Skeletal muscle tissue (tissue), 4 donors: ENCODE data around the gene CBX5. TPM values are rescaled to one million over a fixed set of nuclear protein-coding genes. Genes with fewer than 3 reads are reported as not detected.
"Not testable (repeated sequence)": the region's sequence is repeated elsewhere in the genome, so short reads cannot be mapped to it uniquely, and the experiment has no call there.

Source experiments
- H3K27ac ChIP-seq: one replicate; pipeline ENCODE4 v1.7.0; 2013; ENCODE audit warnings: mild to moderate bottlenecking, low read depth, low read length, inconsistent platforms
- H3K27me3 ChIP-seq, 3 donors: one replicate each; pipeline ENCODE4 v1.7.0; 2013; ENCODE audit warnings: low read length in 3 of 3; ENCODE audit not compliant: control insufficient read depth in 3 of 3, insufficient read depth in 3 of 3
- H3K36me3 ChIP-seq, 3 donors: one replicate each; pipeline ENCODE4 v1.7.0; 2013; ENCODE audit warnings: low read length in 3 of 3; ENCODE audit not compliant: control insufficient read depth in 3 of 3, insufficient read depth in 3 of 3
- H3K4me1 ChIP-seq, 3 donors: one replicate each; pipeline ENCODE4 v1.7.0; 2013; ENCODE audit warnings: low read length in 3 of 3, mild to moderate bottlenecking in 3 of 3; ENCODE audit not compliant: control insufficient read depth in 3 of 3, insufficient read depth in 3 of 3
- H3K4me3 ChIP-seq, 3 donors: one replicate each; pipeline ENCODE4 v1.7.0; 2013; ENCODE audit warnings: low read length in 3 of 3
- H3K9ac ChIP-seq, 3 donors: one replicate each; pipeline ENCODE4 v1.7.0; 2013; ENCODE audit warnings: low read length in 3 of 3, mild to moderate bottlenecking in 3 of 3, moderate library complexity in 2 of 3, low read depth in 1 of 3
- H3K9me3 ChIP-seq, 3 donors: one replicate each; pipeline ENCODE4 v1.7.0; 2013; ENCODE audit warnings: low read length in 3 of 3; ENCODE audit not compliant: control insufficient read depth in 3 of 3
- total RNA-seq: library from RNA; depleted of rRNA; stranded (reverse); fragments of >200 nt; gene quantifications from one replicate; pipeline ENCODE4 v1.2.3, GENCODE V29; 2014
- donor health status: Osteomylitis.

The CBX5 gene
- total RNA-seq, 1 donor from 2014 or later = 49.6 TPM

DNA sequence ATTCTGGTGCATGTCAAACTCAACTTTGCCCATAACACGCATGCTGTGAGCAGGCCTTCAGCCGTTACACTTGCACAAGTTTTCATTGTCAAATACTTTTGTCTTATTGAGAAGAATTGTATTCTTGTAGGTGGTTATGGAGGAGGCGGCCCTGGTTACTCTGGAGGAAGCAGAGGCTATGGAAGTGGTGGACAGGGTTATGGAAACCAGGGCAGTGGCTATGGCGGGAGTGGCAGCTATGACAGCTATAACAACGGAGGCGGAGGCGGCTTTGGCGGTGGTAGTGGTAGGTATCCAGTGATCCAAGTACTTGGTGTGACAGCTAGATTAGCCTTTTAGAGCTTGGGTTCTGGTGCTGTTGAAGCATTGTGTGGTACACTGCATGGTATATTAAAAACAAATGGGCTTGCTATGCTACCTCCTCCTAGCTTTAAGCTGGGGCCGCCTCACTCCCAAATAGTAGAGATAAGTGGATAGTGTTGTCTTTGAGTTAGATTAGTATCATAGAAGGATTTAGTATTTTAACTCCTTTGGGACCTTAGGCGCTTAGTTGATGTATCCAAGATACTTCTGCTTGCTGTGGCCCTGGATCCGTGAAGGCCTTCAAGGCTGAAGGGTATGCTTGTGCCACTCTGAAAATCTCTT lies 3.1 kb upstream of the CBX5 start:
- Histone ChIP-seq H3K9me3 (no peaks in the 10 kb centered on the region), H3K4me3 (peak overlapping the region; percentile 16 to 89 (median 32)), H3K4me1 (peaks cover 70 to 76% (median 72%) of the 10 kb centered on the region in 3 donors), H3K27me3 (no peaks in the 10 kb centered on the region), H3K36me3 (peaks cover 36 to 60% (median 49%) of the 10 kb centered on the region in 3 donors), H3K9ac (peak overlapping the region; percentile 27 to 96 (median 43)), H3K27ac (no peak overlapping the region)

DNA sequence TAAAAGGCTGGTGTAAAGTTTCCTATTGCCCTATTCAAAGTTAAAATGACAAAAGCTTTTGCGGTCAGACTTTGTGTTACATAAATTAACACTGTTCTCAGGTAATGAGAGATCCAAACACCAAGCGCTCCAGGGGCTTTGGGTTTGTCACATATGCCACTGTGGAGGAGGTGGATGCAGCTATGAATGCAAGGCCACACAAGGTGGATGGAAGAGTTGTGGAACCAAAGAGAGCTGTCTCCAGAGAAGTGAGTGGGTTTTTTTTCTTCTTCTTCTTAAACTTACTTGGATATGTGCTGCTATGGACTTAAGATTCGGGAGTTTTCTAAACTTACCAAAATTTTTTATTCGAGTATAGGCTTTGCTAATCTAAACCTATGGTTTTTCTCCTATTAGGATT lies 1.8 kb upstream of the CBX5 start:
- Histone ChIP-seq H3K36me3 (peaks cover 27 to 48% (median 41%) of the 10 kb centered on the region in 3 donors), H3K9ac (peak overlapping the region; percentile 86 to 99 (median 96)), H3K4me3 (peak overlapping the region; percentile 89 to 97 (median 97)), H3K27ac (peak overlapping the region; percentile 97), H3K4me1 (peaks cover 61 to 69% (median 65%) of the 10 kb centered on the region in 3 donors)
- H3K27me3 ChIP-seq, H3K9me3 ChIP-seq: not testable (repeated sequence)

DNA sequence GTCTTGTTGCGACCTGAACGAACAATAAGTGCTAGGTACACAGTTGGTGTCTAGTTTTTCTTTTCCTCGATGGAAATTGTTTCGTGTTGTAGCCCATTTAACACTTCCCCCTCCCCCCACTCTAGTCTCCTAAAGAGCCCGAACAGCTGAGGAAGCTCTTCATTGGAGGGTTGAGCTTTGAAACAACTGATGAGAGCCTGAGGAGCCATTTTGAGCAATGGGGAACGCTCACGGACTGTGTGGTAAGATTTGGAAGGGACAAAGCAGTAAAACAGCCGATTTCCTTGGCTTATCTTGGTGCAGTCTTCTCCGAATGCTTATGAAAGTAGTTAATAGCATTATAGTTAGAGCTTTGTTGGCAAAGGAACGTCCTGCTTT lies 1.3 kb upstream of the CBX5 start:
- Histone ChIP-seq H3K9ac (peak overlapping the region; percentile 86 to 99 (median 96)), H3K27ac (peak overlapping the region; percentile 97), H3K4me3 (peak overlapping the region; percentile 89 to 97 (median 97)), H3K36me3 (peaks cover 27 to 44% (median 38%) of the 10 kb centered on the region in 3 donors), H3K4me1 (peaks cover 59 to 65% (median 60%) of the 10 kb centered on the region in 3 donors)
- not testable (repeated sequence) for H3K27me3 ChIP-seq, H3K9me3 ChIP-seq

DNA sequence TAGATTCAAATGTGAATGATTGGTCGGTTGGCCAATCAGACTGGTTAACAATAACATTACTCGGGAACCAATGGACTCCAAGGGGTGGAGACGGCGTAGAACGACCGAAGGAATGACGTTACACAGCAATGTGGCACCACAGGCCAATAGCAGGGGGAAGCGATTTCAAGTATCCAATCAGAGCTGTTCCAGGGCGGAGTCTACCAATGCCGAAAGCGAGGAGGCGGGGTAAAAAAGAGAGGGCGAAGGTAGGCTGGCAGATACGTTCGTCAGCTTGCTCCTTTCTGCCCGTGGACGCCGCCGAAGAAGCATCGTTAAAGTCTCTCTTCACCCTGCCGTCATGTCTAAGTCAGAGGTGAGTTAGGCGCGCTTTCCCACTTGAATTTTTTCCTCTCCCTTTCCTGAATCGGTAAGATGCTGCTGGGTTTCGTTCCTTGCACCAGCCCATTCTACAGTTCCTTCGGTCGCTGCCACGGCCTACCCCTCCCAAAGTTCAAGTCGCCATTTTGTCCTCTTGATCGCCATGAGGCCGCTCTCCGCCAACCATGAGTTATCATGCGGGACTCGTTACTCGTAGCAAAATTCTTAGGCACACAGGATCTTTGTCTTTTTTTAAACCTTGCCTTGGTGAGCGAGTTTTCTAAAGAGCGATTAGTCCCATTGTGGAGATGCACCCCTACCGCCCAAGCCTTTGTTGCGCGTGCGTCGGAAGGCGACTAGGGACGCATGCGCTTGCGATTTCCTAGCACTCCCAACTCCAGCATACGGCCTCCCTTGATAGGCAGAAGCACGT lies 742 bp upstream of the CBX5 start, which contains the start of gene HNRNPA1:
Gene HNRNPA1, plus strand, starts transcription at position 259 of the 793 bp plus-strand sequence. Its CDS starts 82 bp downstream, at position 341.
- H3K36me3 ChIP-seq = peaks cover 27 to 38% (median 33%) of the 10 kb centered on the region in 3 donors
- peaks cover 54 to 60% (median 55%) of the 10 kb centered on the region in 3 donors for H3K4me1 ChIP-seq
- H3K4me3 ChIP-seq = peak within 1 kb of the TSS; percentile 89 to 97 (median 97)
- H3K27me3 ChIP-seq = no peaks in the 10 kb centered on the region
- H3K27ac ChIP-seq = peak within 1 kb of the TSS; percentile 97
- H3K9me3 ChIP-seq = no peaks in the 10 kb centered on the region
- peak within 1 kb of the TSS; percentile 89 to 99 (median 96) for H3K9ac ChIP-seq

DNA sequence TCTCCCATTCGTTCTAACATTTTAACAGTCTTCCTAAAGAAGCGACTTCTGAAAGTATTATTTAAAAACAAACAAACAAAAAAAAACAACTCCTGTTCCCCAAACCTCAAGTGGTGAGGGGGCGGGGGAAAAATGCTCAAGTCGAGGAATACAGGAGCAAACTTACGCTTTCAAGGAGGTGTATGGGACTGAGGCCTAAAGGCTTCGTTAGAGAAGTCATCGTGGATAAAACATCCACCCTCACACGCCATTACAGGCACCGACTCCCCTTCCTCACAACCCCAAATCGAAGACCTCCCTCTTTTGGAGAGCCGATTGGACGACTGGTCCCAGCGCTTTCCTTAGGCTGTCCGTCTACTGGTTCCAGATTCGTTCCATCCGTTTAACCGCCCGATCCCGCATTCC lies 693 bp downstream of the CBX5 start:
- H3K9ac ChIP-seq = peak overlapping the region; percentile 89 to 93 (median 91)
- H3K27me3 ChIP-seq = no peaks in the 10 kb centered on the region
- peaks cover 23 to 30% (median 24%) of the 10 kb centered on the region in 3 donors for H3K36me3 ChIP-seq
- H3K4me3 ChIP-seq = peak overlapping the region; percentile 86 to 96 (median 89)
- H3K27ac ChIP-seq = peak overlapping the region; percentile 97
- no peaks in the 10 kb centered on the region for H3K9me3 ChIP-seq
- H3K4me1 ChIP-seq = peaks cover 44 to 50% (median 46%) of the 10 kb centered on the region in 3 donors

DNA sequence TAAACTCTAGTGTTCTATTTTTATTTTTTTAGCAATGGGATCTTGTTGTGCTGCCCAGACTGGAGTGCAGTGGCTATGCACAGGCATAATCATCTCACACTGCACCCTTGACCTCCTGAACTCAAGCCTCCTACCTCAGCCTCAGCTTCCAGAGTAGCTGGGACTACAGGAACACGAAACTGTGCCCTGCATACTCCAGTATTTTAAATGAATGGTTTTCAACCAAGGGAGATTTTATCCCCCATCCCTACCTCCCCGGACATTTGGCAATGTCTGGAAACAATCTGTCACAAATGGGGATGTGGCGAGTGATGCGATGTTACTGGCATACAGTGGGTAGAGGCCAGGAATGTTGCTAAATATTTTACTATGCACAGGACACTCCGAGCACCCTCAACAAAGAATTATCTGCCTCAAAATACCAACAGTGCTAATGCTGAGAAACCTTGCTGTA lies 2.1 kb downstream of the CBX5 start:
- H3K27ac ChIP-seq = peak overlapping the region; percentile 97
- H3K4me3 ChIP-seq = peak overlapping the region in 1 of 3 donors; percentile 34

DNA sequence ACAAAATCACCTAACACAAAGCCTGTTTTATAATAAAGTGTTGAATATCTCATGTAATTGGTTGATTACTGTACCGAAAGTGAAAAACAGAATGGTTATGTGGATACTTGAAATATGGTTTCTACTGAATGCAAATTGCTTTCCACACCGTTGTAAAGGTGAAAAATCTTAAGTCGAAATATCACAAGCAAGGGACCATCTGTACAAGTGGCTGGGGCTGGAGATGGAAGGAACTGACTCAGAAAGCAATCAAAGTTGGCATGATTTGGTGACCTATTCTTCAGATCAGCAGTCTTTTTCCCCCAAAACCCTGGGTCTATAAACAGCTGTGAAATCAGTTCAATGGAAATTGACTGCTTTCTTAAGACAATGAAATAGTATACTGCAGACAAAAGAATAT lies 3.6 kb downstream of the CBX5 start:
- Histone ChIP-seq H3K9me3 (no peaks in the 10 kb centered on the region), H3K36me3 (peaks cover 0 to 2% (median 0%) of the 10 kb centered on the region in 3 donors), H3K27me3 (no peaks in the 10 kb centered on the region), H3K4me3 (no peak overlapping the region), H3K9ac (no peak overlapping the region), H3K27ac (no peak overlapping the region), H3K4me1 (peaks cover 23 to 36% (median 30%) of the 10 kb centered on the region in 3 donors)

More for the DNA sequence above, 2.1 kb downstream of the CBX5 start:
- Histone ChIP-seq H3K36me3 (peaks cover 10 to 17% (median 10%) of the 10 kb centered on the region in 3 donors), H3K4me1 (peaks cover 36 to 49% (median 44%) of the 10 kb centered on the region in 3 donors), H3K9me3 (no peaks in the 10 kb centered on the region), H3K9ac (peak overlapping the region; percentile 13 to 93 (median 36)), H3K27me3 (no peaks in the 10 kb centered on the region)

DNA sequence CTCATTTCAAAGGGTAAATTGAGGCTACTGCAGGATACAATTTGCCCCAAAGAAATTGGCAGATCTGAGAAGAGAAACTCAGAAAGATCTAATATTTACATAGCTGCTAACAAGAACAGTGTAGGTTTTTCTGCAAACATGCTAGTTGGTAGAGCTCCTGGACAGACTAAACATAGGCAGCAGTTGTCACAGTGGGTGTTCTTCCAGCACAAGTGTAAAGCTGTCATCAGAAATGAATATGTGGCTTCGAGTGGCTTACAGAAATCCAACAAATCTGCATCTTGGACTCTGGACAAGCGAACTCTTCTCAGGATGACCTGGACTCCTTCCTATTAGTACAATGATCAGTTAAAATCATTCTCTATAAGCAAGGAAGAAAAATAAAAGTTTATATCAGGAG lies 5.9 kb downstream of the CBX5 start:
- H3K27ac ChIP-seq = peak overlapping the region; percentile 23

DNA sequence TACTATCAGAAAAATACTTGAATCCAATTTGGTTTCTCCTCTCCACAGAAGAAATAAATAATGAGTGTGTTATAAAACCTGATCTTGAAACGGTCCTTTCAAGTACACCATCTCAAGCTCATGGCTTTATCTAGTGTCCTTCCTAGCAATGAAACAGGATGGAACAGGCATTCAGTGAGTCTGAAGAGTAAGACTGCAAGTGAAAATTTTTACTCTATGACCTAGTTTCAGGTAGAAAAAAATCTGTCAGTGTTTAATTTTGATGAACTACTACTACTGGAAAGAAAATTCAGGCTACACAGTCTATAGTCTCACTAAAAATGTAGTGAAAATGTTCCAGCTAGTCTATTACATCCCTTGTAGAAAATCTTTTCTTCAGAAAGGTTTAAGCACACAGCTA lies 7.7 kb downstream of the CBX5 start:
- no peak overlapping the region for H3K4me3 ChIP-seq
- no peaks in the 10 kb centered on the region for H3K27me3 ChIP-seq
- H3K9ac ChIP-seq = no peak overlapping the region
- no peaks in the 10 kb centered on the region for H3K9me3 ChIP-seq
- no peaks in the 10 kb centered on the region for H3K36me3 ChIP-seq
- H3K27ac ChIP-seq = no peak overlapping the region
- H3K4me1 ChIP-seq = peaks cover 6 to 15% (median 14%) of the 10 kb centered on the region in 3 donors

More for the DNA sequence above, 5.9 kb downstream of the CBX5 start:
- H3K9ac ChIP-seq = peak overlapping the region in 2 of 3 donors; percentile 9 to 34
- H3K4me1 ChIP-seq = peaks cover 22 to 27% (median 25%) of the 10 kb centered on the region in 3 donors
- H3K36me3 ChIP-seq = no peaks in the 10 kb centered on the region
- H3K27me3 ChIP-seq = no peaks in the 10 kb centered on the region
- no peaks in the 10 kb centered on the region for H3K9me3 ChIP-seq
- H3K4me3 ChIP-seq = no peak overlapping the region
